COLO668 (cell line): ENCODE data around the gene EPHA7.

ENCODE experiments used
- DNase-seq: peaks from one replicate; lab custom pipeline; 2025; ENCODE audit not compliant: unreplicated experiment; lab: John Stamatoyannopoulos, UW

Gene EPHA7

GRCh38 chr6:93419304-93420162 is at the start of gene EPHA7:
Gene EPHA7 (minus strand): TSS chr6:93419559. CDS start chr6:93419341, 218 bp downstream.
- DNase-seq, result peak; percentile 96

DNA sequence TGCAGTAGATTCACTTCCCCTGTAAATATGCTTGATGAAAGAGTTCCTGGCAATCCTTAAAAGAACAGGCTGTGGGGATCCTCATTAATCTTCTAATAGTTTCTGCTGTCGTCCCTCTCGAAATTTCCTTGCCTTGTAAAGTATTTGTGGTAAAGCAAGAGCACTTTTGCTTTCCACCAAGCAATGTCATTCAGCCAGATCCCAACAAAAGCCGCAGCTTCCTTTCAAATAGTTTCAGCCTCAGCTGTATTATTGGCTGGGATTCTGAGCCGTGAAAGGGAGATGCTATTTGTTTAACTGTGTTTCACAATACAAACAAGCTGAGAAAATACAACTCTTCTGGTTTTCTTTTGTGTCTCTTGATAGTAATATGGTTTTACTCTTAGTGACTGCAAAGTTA is 48.9 kb upstream of the EPHA7 start:
- no peak for DNase-seq

GRCh38 chr6:93454533-93454932 is 35.2 kb upstream of the EPHA7 start:
- DNase-seq, result no peak

DNA sequence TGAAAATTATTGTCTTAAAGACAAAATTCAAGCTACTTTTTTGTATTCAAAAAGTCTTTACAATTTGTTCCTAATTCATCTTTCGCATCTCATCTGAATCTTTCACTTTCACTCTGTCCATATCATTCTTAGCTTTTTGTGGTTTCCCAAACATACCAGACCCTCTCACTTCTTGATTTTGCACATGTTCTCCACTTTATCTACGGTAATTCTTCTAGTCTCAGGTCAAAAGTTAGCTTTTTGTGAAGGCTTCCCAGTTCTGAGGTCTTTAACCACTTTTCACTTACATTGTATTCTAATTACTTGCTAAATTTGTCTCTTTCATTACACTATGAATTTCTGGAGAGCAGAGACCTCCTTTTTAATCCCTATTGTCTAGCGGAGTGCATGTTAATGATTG is 34.6 kb upstream of the EPHA7 start:
- no peak for DNase-seq

GRCh38 chr6:93447874-93448273 is 28.5 kb upstream of the EPHA7 start:
- DNase-seq, result no peak

- DNase-seq, result no peak
These were observed 18.1 kb upstream of the EPHA7 start for GRCh38 chr6:93437491-93437890.

GRCh38 chr6:93433592-93433991 is 14.2 kb upstream of the EPHA7 start:
- DNase-seq, result no peak

- no peak for DNase-seq
These were observed 5.1 kb upstream of the EPHA7 start for GRCh38 chr6:93424303-93425064.

GRCh38 chr6:93423542-93423941 is 4.2 kb upstream of the EPHA7 start:
- DNase-seq, result peak; percentile 61

DNA sequence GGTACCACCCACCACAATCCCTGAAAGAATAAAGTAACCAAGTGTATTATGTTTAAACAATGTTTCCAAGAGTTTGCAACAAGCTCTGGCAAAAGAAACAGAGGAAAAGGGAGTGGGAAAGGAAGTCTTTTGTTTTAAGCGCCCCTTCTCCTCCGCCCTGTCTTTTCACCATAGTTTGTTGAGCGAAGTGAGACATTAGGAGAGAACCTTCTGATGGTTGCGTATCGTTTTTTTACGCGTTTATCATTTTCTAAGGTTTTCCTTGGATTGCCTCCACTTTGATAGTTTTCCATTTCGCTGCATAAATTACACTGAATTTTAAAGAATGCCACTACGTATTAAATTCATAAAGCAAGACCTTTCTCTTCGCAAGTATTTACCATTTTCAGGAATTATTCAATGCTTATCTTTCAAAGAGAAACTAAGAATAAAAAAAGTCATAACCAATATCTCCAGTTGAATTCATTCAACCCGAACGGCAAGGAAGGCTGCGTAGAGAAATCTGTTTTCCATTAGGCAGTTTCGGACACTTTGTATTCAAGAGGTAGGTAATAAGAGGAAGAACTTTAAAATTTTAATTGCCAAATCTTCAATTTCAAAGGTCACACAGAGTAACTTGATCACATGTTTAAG is 920 bp upstream of the EPHA7 start:
- DNase-seq, result no peak

- peak; percentile 79 for DNase-seq
These were observed 703 bp downstream of the EPHA7 start for GRCh38 chr6:93418408-93419303.

- no peak for DNase-seq
These were observed 1.3 kb downstream of the EPHA7 start for GRCh38 chr6:93418033-93418407.

DNA sequence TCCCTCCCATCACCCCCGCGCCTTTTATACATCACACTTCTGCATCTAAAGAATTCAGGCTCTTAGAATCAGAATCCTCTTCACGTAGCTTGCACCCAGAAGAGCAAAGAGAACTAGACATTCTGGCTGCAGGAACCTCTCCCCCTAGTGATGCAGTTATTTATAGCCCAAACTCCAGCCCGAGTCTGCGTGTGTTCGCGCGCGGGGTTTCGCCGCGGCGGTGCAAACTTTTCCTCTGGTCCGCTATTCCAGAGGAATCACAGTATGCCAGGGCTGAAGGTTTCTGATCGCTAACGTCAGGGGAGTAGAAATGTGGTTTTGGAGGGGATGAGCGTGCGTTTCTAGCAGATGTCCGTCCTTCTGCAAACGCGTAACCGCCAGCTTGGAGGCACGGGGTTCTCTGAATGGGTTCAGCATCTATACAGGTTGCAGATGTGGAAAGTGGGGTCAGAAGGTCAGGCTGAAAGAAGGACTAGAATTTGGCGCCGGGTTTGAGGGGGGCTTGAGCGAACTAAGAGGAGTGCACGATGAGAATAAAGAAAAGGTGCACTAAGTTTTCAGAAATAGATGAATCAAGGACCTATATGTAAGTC is 1.8 kb downstream of the EPHA7 start:
- DNase-seq, result peak; percentile 53

- peak; percentile 78 for DNase-seq
These were observed 2.6 kb downstream of the EPHA7 start for GRCh38 chr6:93416571-93417420.

- no peak for DNase-seq
These were observed 6.2 kb downstream of the EPHA7 start for GRCh38 chr6:93413190-93413589.

DNA sequence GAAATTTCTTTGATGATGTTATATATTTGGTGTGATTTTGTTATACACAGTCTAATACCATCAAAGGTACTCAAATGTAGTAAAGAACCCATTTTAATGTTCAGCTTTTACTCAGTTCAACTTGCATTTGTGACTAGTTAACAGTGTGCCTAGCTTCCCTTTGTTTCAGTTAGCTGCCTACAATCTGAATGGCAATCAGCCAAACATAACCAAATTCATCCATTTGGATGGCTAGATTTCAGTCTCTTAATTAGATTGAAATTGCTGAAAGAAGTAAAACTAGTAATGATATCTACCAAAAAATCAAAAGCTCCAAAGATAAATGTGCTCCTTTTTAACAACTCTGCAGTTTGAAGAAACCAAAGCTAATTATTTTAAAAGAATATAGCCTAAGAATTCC is 6.9 kb downstream of the EPHA7 start:
- no peak for DNase-seq

GRCh38 chr6:93407186-93407585 is 12.2 kb downstream of the EPHA7 start:
- DNase-seq, result no peak

GRCh38 chr6:93403390-93403789 is 16.0 kb downstream of the EPHA7 start:
- no peak for DNase-seq

DNA sequence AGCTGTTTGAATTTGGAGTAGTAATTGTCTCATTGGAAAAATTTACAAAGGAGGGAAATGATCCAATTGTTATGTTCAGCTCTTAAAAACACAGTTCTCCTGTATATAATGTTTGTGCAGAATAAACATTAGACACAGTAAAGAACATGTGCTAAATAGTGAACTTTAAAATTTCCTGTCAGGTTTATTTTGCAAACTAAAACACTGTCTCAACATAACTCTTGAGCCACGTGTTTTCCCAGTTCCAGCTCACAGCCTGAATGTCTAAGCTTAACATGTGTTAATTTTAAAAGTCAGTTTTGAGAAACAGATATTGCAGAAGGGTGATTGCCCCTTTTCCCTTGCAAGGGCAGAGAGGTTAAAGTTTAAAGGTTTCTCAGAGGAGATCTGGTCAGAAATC is 20.6 kb downstream of the EPHA7 start:
- no peak for DNase-seq

DNA sequence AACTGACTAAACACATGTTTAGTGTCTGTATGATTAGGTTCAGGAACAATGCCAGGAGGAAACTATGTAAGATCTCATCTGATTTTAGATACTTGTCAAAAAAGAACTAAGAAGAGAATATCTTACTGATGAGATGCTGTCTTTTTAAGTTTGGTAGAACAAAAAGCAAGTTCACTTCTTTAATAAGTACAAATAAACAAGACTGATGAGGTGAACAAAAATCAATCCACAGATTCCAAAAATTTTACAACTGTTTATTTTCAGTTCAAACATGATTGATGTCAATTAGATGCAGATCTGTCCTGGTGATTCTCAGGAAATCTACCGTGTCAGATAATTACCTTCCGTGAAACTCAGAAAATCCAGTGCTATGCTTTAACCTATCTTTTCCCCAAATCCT is 24.9 kb downstream of the EPHA7 start:
- DNase-seq, result no peak
